Right renal cortex interstitium (tissue), 3 donors: Measurements from ENCODE around the gene EDNRA. TPM values are rescaled to one million over a fixed set of nuclear protein-coding genes. Genes with fewer than 3 reads are reported as not detected.

ENCODE experiments used
- DNase-seq, 3 donors: peaks; one replicate each; pipeline ENCODE4 v3.0.0-alpha.2; 2013; ENCODE audit warnings: low read depth in 3 of 3, low spot score in 2 of 3
- polyA plus RNA-seq, 3 donors: library from polyadenylated mRNA; unstranded; fragments of 120-200 nt; gene quantifications; one replicate each; pipeline ENCODE4 v1.2.1, GENCODE V29; 2013; ENCODE audit not compliant: insufficient read length in 3 of 3

Gene EDNRA
- polyA plus RNA-seq, 3 donors = 86.5 to 97.8 (median 95.8) TPM

DNA sequence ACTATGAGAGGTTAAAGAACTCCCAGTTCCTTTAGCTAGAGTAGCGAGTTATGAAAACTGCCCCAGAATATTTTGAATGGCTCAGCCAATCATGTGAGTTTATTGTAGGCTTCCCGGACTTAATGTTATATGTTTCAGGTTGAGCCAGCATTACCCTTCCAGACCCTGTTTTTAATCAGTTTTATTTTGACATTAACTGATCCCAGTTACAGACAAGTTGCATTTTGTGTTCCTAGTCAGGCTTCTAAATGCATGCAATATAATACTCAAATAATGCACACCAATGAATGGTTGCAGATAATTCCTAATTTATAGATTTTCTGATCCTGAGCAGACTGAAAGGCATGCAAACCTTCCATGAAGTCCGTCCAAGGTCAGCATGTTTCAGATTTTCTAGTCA is 57.8 kb downstream of the EDNRA start:
- DNase-seq = no peak

GRCh38 chr4:147539959-147540358 is 59.1 kb downstream of the EDNRA start:
- DNase-seq = no peak

- no peak for DNase-seq
These were observed 61.5 kb downstream of the EDNRA start for GRCh38 chr4:147542229-147542990.

- DNase-seq = peak in 1 of 3 donors; percentile 13
These were observed 62.1 kb downstream of the EDNRA start for GRCh38 chr4:147543034-147543433.

DNA sequence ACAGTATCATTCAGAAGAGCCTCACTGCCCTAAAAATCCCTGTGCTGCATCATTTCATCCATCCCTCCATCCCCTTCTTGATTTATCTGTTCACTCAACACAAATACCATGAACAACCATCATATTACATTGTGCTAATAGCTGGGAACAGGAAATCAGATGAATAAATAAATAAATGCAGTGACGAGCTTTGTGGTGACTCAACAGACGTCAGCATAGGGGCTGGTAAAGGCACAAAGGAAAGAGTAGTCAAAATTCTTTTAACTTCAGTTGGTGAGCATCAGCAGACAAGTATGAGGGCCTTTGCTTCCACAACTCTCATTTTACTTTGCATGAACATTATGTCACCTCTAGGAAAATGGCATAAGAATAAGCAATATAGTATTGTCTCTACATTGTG is 65.5 kb downstream of the EDNRA start:
- DNase-seq = no peak

DNA sequence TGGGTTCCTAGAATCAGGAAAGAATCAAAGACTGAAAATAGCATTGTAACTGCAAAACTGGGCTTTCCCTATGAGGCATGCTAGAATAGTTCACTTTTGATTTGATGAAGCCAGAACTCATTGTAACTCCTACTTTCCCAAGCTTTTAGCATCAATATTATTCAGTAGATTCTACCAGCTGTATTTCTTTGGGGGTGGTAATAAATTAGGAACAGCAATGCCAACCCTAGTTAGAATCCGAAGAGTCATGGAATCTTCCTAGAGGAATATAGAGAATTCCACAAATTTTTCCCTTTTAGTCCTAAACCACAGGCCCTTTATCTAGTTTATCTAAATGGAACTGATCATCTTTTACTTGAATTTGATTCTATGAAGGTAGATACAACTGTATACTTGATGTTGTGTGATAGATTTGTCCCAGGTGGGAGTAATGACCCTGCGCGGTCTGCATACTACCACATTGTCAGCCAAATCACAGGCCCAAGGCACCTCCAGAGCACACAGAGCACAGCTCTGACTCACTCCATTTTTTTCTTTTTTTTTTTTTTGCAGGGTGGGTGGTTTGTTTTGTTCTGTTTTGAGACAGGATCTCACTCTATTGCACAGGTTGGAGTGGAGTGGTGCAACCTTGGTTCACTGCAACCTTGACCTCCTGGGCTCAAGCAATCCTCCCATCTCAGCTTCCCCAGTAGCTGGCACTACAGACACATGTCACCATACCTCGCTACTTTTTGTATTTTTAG is 66.6 kb downstream of the EDNRA start:
- DNase-seq = no peak

DNA sequence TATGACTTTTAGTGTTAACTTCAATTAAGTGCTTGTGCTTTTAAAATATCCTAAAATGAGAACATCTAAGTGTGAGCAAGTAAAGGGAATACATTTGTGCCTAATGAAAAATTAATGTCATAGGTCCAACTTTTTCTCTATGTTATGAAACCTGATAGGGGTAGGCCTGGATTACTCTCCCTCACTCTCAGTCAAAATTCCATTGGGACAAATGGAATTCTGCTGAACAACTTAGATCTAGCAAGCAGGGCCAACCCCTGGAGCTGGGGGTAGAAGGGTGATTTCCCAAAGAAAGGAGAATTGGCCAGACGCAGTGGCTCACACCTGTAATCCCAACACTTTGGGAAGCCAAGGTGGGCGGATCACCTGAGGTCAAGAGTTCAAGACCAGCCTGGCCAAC is 67.4 kb downstream of the EDNRA start:
- DNase-seq = no peak

- DNase-seq = no peak
These were observed 69.8 kb downstream of the EDNRA start for GRCh38 chr4:147550626-147551246.

- no peak for DNase-seq
These were observed 79.7 kb downstream of the EDNRA start for GRCh38 chr4:147560625-147561024.

GRCh38 chr4:147566762-147567161 is 85.9 kb downstream of the EDNRA start:
- DNase-seq = no peak

GRCh38 chr4:147567276-147567675 is 86.4 kb downstream of the EDNRA start:
- no peak for DNase-seq

DNA sequence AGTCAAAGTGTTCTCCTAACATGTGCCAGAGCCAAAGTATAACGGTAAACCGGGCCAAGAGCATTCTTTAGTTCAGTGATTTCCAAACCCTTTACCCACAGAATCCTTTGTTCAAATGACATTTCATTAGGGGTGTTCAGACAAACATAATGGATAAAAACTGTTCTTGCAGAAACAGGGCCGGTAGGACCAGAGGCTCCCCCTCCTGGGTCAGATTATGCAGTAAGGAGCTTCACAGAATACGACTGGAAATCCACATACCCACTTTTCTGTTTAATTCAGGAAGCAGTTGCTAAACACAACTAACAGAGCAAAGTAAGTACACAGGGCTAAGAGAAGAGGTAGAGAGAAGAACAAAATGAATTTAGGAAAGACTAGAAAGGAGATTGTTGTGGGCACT is 89.7 kb downstream of the EDNRA start:
- DNase-seq = no peak

DNA sequence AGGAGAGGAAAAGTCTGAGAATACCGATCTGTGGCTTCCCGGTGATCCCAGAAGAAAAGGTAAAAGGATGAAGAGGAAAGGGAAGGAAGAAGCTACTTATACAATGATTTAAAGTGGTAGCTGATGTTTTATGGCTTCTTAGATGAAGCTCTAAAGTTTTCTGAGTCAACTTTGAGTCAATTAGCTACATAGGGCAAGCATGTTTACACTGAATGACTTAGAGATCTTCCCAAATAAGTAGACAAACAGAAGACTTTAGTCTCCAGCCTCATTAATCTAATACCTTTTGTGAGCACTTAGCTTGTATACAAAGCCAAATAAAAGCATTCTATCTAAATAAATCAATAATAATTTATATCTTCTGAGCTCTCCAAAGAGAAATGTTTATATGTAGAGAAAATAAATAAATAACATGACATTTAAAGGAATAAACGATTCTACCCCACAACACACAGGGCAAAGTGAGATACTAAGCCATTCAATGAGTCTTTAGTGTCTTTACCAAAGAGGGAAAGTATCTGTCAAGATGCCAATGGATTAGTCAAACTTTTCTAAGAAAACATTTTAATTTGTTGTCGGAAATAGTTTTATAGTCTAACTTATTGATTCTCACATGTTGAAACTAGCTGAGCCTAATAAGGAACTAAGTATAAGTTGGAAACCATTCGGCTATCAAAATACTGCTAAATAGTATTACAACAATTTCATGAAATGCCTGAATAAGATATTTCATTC is 90.3 kb downstream of the EDNRA start:
- DNase-seq = no peak

GRCh38 chr4:147576084-147576483 is 95.2 kb downstream of the EDNRA start:
- DNase-seq = no peak

GRCh38 chr4:147578051-147578476 is 97.2 kb downstream of the EDNRA start:
- DNase-seq = no peak

GRCh38 chr4:147578593-147578992 is 97.7 kb downstream of the EDNRA start:
- DNase-seq = no peak

DNA sequence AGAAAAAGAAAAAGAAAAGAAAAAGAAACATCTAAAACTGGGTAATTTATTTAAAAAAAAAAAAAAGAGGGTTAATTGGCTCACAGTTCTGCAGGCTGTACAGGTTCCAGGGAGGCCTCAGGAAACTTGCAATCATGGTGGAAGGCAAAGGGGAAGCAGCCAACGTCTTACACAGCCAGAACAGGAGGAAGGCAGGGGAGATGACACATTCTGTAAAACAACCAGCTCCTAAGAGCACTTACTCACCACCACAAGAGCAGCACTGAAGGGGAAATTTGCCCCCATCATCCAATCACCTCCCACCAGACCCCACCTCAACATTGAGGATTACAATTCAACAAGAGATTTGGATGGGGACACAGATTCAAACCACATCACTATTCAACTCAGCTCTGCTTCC is 99.5 kb downstream of the EDNRA start:
- DNase-seq = no peak

- DNase-seq = no peak
These were observed 100.9 kb downstream of the EDNRA start for GRCh38 chr4:147581606-147582350.

GRCh38 chr4:147582386-147583060 is 101.6 kb downstream of the EDNRA start:
- no peak for DNase-seq

DNA sequence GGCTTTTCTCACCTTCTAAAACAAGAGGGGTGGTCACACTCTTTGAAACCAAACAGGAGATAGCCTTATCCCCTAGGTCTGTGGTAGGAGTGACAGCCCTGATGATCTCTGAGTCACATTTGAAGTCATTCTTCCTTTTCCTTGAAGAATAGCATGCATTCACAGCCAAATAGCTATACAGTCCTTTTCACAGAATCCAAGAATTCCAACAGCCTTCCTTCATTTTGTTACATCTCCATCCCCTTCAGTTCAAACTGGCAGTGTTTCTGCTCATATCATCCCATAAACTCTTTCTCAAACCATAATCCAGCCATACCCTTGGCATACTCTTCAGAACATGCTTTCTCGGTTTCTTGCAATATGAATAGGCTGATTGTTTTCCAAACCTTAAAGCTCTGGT is 103.0 kb downstream of the EDNRA start:
- DNase-seq = no peak
